C4-2B (cell line): ENCODE results near the gene PLEKHH3.

Source experiments
- CTCF ChIP-seq: fragments of 450-650 bp; conservative IDR thresholded peaks from 2 replicates; pipeline ENCODE4 v1.5.1; 2017; ENCODE audit warnings: mild to moderate bottlenecking
- ZFX ChIP-seq: fragments of 450-650 bp; IDR thresholded peaks from 2 replicates; pipeline ENCODE4 v1.6.1; 2017

- TF ChIP-seq CTCF, result no peak
- no peak for TF ChIP-seq ZFX
Observed at GRCh38 chr17:42683407-42684034, 6.7 kb upstream of the PLEKHH3 start.
